PC-9 (cell line): ENCODE measurements around the gene SFMBT2. TPM values are rescaled to one million over a fixed set of nuclear protein-coding genes. Genes with fewer than 3 reads are reported as not detected.

Experiments
- BruUV-seq: library from RNA; stranded (reverse); fragments of 400-500 nt; replicated peaks from 2 replicates; lab custom pipeline; 2021; lab: Mats Ljungman, UMichigan
- CTCF ChIA-PET: fragments of 300-600 bp; sonication (Branson Sonifier 250); formaldehyde crosslinking; loops from one replicate; lab custom pipeline; 2022; ENCODE audit warnings: antibody characterized with exemption; lab: Charles Lee
- POLR2A ChIA-PET: fragments of 300-600 bp; sonication (Branson Sonifier 250); formaldehyde crosslinking; loops from one replicate; lab custom pipeline; 2022; ENCODE audit warnings: antibody characterized with exemption; ENCODE audit not compliant: unreplicated experiment; lab: Charles Lee
- DNase-seq, 2 experiments: peaks; one replicate each; pipeline versions ENCODE4 v3.0.0 to v3.0.0-alpha.2; 2015 to 2022; ENCODE audit warnings: mixed read lengths in 1 of 2
- H2AFZ ChIP-seq: fragments of 200-600 bp; sonication (generic); 2 replicates; pipeline ENCODE4 v1.8.1; 2017; ENCODE audit warnings: antibody characterized with exemption
- H3F3A ChIP-seq: fragments of 200-600 bp; sonication (generic); 2 replicates; pipeline ENCODE4 v1.8.1; 2017; ENCODE audit warnings: antibody characterized with exemption, mild to moderate bottlenecking, low read depth; ENCODE audit not compliant: insufficient read depth
- H3K27ac ChIP-seq: fragments of 200-600 bp; sonication (generic); 2 replicates; pipeline ENCODE4 v1.6.1; 2016; ENCODE audit warnings: mixed run types
- H3K27me3 ChIP-seq: fragments of 200-600 bp; sonication (generic); 2 replicates; pipeline ENCODE4 v1.6.1; 2016; ENCODE audit warnings: low read depth, mixed run types; ENCODE audit not compliant: insufficient read depth
- H3K36me3 ChIP-seq: fragments of 200-600 bp; sonication (generic); 2 replicates; pipeline ENCODE4 v1.6.1; 2016; ENCODE audit warnings: low read depth, mixed run types
- H3K4me1 ChIP-seq: fragments of 200-600 bp; sonication (generic); replicated peaks from 2 replicates; pipeline ENCODE4 v1.6.1; 2016; ENCODE audit warnings: mixed run types; ENCODE audit not compliant: insufficient read depth
- H3K4me2 ChIP-seq: fragments of 200-600 bp; sonication (generic); 2 replicates; pipeline ENCODE4 v1.6.1; 2017; ENCODE audit warnings: mixed run types
- H3K4me3 ChIP-seq: fragments of 200-600 bp; sonication (generic); 2 replicates; pipeline ENCODE4 v1.6.1; 2016; ENCODE audit warnings: mixed run types
- H3K79me2 ChIP-seq: fragments of 200-600 bp; sonication (generic); 2 replicates; pipeline ENCODE4 v1.6.1; 2017; ENCODE audit warnings: low read depth, mixed run types
- H3K9me2 ChIP-seq: fragments of 200-600 bp; sonication (generic); 2 replicates; pipeline ENCODE4 v1.8.1; 2017; ENCODE audit warnings: mild to moderate bottlenecking; ENCODE audit not compliant: insufficient read depth
- H3K9me3 ChIP-seq: fragments of 200-600 bp; sonication (generic); 2 replicates; pipeline ENCODE4 v1.8.1; 2016; ENCODE audit warnings: low read depth; ENCODE audit not compliant: insufficient read depth
- H4K20me1 ChIP-seq: fragments of 200-600 bp; sonication (generic); 2 replicates; pipeline ENCODE4 v1.8.1; 2017; ENCODE audit not compliant: insufficient read depth
- CTCF ChIP-seq: fragments of 200-600 bp; sonication (generic); conservative IDR thresholded peaks from 2 replicates; pipeline ENCODE4 v1.6.1; 2017; ENCODE audit warnings: mixed run types, antibody characterized with exemption, mild to moderate bottlenecking, moderate library complexity
- EZH2 ChIP-seq: fragments of 200-600 bp; sonication (generic); IDR thresholded peaks from 2 replicates; pipeline ENCODE4 v1.8.0; 2017; ENCODE audit warnings: antibody characterized with exemption, low read depth
- intact Hi-C: fragments of 100-400 bp; cut with micrococcal nuclease; formaldehyde crosslinking; loops from one replicate; pipeline ENCODE4 v1.10.0; 2022; ENCODE audit not compliant: unreplicated experiment
- total RNA-seq: library from RNA; stranded (reverse); gene quantifications from 2 replicates; pipeline ENCODE4 v1.2.3, GENCODE V29; 2021

Gene SFMBT2
- total RNA-seq, 1 experiment from 2014 or later = 0.07 TPM

GRCh38 chr10:7260412-7260900, 150.4 kb downstream of the SFMBT2 start:
- Histone ChIP-seq H3K9me3 (no peaks in the 10 kb centered on the region), H3K9me2 (no peaks in the 10 kb centered on the region), H3K27ac (no peak overlapping the region), H3F3A (no peaks in the 10 kb centered on the region), H2AFZ (no peak overlapping the region), H3K4me1 (no peaks in the 10 kb centered on the region), H4K20me1 (no peaks in the 10 kb centered on the region), H3K4me3 (no peak overlapping the region), H3K4me2 (no peak overlapping the region), H3K79me2 (no peaks in the 10 kb centered on the region), H3K27me3 (peaks cover 4% of the 10 kb centered on the region; the same call in 1 of the 2 replicates), H3K36me3 (no peaks in the 10 kb centered on the region)
- ChIA-PET POLR2A (no interaction called here), CTCF (no interaction called here)
- no TSS peak for BruUV-seq
- DNase-seq = peak in 1 of 2 experiments; percentile 2
- intact Hi-C loops = no loop called here
- TF ChIP-seq CTCF (peak; percentile 37; the same call in 1 of the 2 replicates), EZH2 (no peak)

- CTCF ChIA-PET = no interaction called here
Observed at GRCh38 chr10:7258948-7259523, 151.8 kb downstream of the SFMBT2 start.

GRCh38 chr10:7255517-7255916, 155.3 kb downstream of the SFMBT2 start:
- intact Hi-C loops = loop anchor here (5.0 kb wide), 1 partner anchor 588 kb away; no protein-coding TSS in a partner anchor

More at GRCh38 chr10:7258948-7259523, 151.8 kb downstream of the SFMBT2 start:
- Histone ChIP-seq H3K27ac (no peak overlapping the region), H3K79me2 (no peaks in the 10 kb centered on the region), H3K9me3 (no peaks in the 10 kb centered on the region), H3K36me3 (no peaks in the 10 kb centered on the region), H3K4me3 (no peak overlapping the region), H4K20me1 (no peaks in the 10 kb centered on the region), H3K9me2 (no peaks in the 10 kb centered on the region), H2AFZ (no peak overlapping the region), H3K4me1 (no peaks in the 10 kb centered on the region), H3K27me3 (peaks cover under 1% of the 10 kb centered on the region; the same call in 1 of the 2 replicates), H3K4me2 (no peak overlapping the region), H3F3A (no peaks in the 10 kb centered on the region)
- intact Hi-C loops = loop anchor here (5.0 kb wide), 1 partner anchor 592 kb away; no protein-coding TSS in a partner anchor
- TF ChIP-seq CTCF (no peak), EZH2 (no peak)
- DNase-seq = no peak
- POLR2A ChIA-PET = no interaction called here
- BruUV-seq = no TSS peak

More at GRCh38 chr10:7255517-7255916, 155.3 kb downstream of the SFMBT2 start:
- TF ChIP-seq EZH2 = no peak
- TF ChIP-seq CTCF = no peak
- POLR2A ChIA-PET = no interaction called here
- no peaks in the 10 kb centered on the region for H3F3A ChIP-seq
- no peaks in the 10 kb centered on the region for H4K20me1 ChIP-seq
- no peaks in the 10 kb centered on the region for H3K9me3 ChIP-seq
- no peak overlapping the region for H3K4me2 ChIP-seq
- no peaks in the 10 kb centered on the region for H3K79me2 ChIP-seq
- H3K4me3 ChIP-seq = no peak overlapping the region
- DNase-seq = no peak
- no peaks in the 10 kb centered on the region for H3K4me1 ChIP-seq
- H3K27me3 ChIP-seq = peaks cover 10% of the 10 kb centered on the region; the same call in 1 of the 2 replicates
- no TSS peak for BruUV-seq
- H3K27ac ChIP-seq = no peak overlapping the region
- H2AFZ ChIP-seq = no peak overlapping the region
- CTCF ChIA-PET = no interaction called here
- no peaks in the 10 kb centered on the region for H3K36me3 ChIP-seq
- H3K9me2 ChIP-seq = no peaks in the 10 kb centered on the region
